CD8-positive, alpha-beta memory T cell (primary cell): ENCODE measurements around the gene CA5A. TPM values are rescaled to one million over a fixed set of nuclear protein-coding genes. Genes with fewer than 3 reads are reported as not detected.
A peak's percentile ranks its signal among the peaks of the same experiment; 100 is the strongest.

Experiments
- CTCF ChIA-PET: fragments of 350-600 bp; sonication (Branson Sonifier 250); formaldehyde crosslinking; loops from one replicate; lab custom pipeline; 2021; ENCODE audit warnings: antibody characterized with exemption; lab: Charles Lee
- POLR2A ChIA-PET: fragments of 350-600 bp; sonication (Branson Sonifier 250); formaldehyde crosslinking; loops from one replicate; lab custom pipeline; 2021; ENCODE audit warnings: antibody characterized with exemption; lab: Charles Lee
- DNase-seq, 5 donors: peaks; one replicate each; pipeline versions ENCODE4 v3.0.0 to v3.0.0-alpha.2; 2020 to 2022; ENCODE audit warnings: mixed read lengths in 1 of 5
- H3K27ac ChIP-seq: one replicate; pipeline ENCODE4 v1.7.0; 2013; ENCODE audit warnings: low read depth, mild to moderate bottlenecking, low read length, moderate library complexity
- H3K27me3 ChIP-seq: 2 replicates; pipeline ENCODE4 v1.7.0; 2013; ENCODE audit warnings: low read length, mild to moderate bottlenecking; ENCODE audit not compliant: insufficient read depth, poor library complexity, severe bottlenecking
- H3K36me3 ChIP-seq: 2 replicates; pipeline ENCODE4 v1.7.0; 2013; ENCODE audit warnings: mild to moderate bottlenecking, low read length, moderate library complexity; ENCODE audit not compliant: insufficient read depth
- H3K4me1 ChIP-seq: 2 replicates; pipeline ENCODE4 v1.7.0; 2013; ENCODE audit warnings: mild to moderate bottlenecking, low read length, moderate library complexity; ENCODE audit not compliant: insufficient read depth
- H3K4me3 ChIP-seq: 2 replicates; pipeline ENCODE4 v1.7.0; 2013; ENCODE audit warnings: mild to moderate bottlenecking, low read length
- H3K9me3 ChIP-seq: 2 replicates; pipeline ENCODE4 v1.7.0; 2013; ENCODE audit warnings: mild to moderate bottlenecking, low read length
- H3K27ac Mint-ChIP-seq, 8 donors: one replicate each; pipeline ENCODE4 v1.8.0; 2020 to 2021; ENCODE audit warnings: mixed read lengths in 8 of 8, mild to moderate bottlenecking in 6 of 8, inconsistent platforms in 3 of 8, moderate library complexity in 3 of 8
- H3K27me3 Mint-ChIP-seq, 2 donors: one replicate each; pipeline ENCODE4 v1.8.0; 2020 to 2021; ENCODE audit warnings: mixed read lengths in 2 of 2, mild to moderate bottlenecking in 1 of 2, moderate library complexity in 1 of 2
- H3K36me3 Mint-ChIP-seq, 3 donors: one replicate each; pipeline ENCODE4 v1.8.0; 2020 to 2021; ENCODE audit warnings: mixed read lengths in 3 of 3, inconsistent platforms in 1 of 3, mild to moderate bottlenecking in 1 of 3
- H3K4me1 Mint-ChIP-seq, 3 donors: one replicate each; pipeline ENCODE4 v1.8.0; 2020 to 2021; ENCODE audit warnings: mixed read lengths in 3 of 3, inconsistent platforms in 1 of 3, mild to moderate bottlenecking in 1 of 3
- H3K4me3 Mint-ChIP-seq, 7 donors: one replicate each; pipeline ENCODE4 v1.8.0; 2020 to 2021; ENCODE audit warnings: mixed read lengths in 7 of 7, mild to moderate bottlenecking in 6 of 7, moderate library complexity in 4 of 7, inconsistent platforms in 2 of 7
- H3K9me3 Mint-ChIP-seq, 5 donors: one replicate each; pipeline ENCODE4 v1.8.0; 2020 to 2022; ENCODE audit warnings: mixed read lengths in 5 of 5, mild to moderate bottlenecking in 3 of 5, moderate library complexity in 2 of 5, inconsistent platforms in 1 of 5
- polyA plus RNA-seq: library from polyadenylated mRNA; unstranded; fragments of 300-500 nt; fragmentation: Illumina TruSeq; gene quantifications from one replicate; pipeline ENCODE4 v1.2.3, GENCODE V29; 2021
- total RNA-seq, 2 experiments: library from RNA; stranded (reverse); gene quantifications; one replicate each; pipeline ENCODE4 v1.2.3, GENCODE V29; 2021

Gene CA5A
- total and polyA plus RNA-seq, 3 experiments from 2014 or later: not detected

GRCh38 chr16:87960296-87960695 lies 24.0 kb upstream of the CA5A start:
- Histone ChIP-seq H3K4me3 (no peak overlapping the region), H3K27ac (no peak overlapping the region), H3K9me3 (no peaks in the 10 kb centered on the region), H3K27me3 (no peaks in the 10 kb centered on the region), H3K4me1 (peaks cover 66% of the 10 kb centered on the region), H3K36me3 (no peaks in the 10 kb centered on the region)
- ChIA-PET CTCF (no interaction called here), POLR2A (no interaction called here)
- Mint-ChIP-seq H3K27me3 (no peaks in the 10 kb centered on the region), H3K27ac (peak overlapping the region in 4 of 8 donors; percentile 69 to 87 (median 76)), H3K9me3 (no peaks in the 10 kb centered on the region), H3K36me3 (peaks cover 0 to 57% (median 2%) of the 10 kb centered on the region in 3 donors), H3K4me3 (no peak overlapping the region), H3K4me1 (peaks cover 67 to 95% (median 77%) of the 10 kb centered on the region in 3 donors)
- DNase-seq: no peak

- Mint-ChIP-seq H3K9me3 (no peaks in the 10 kb centered on the region), H3K4me3 (peak overlapping the region in 1 of 7 donors; percentile 39), H3K4me1 (peaks cover 63 to 95% (median 76%) of the 10 kb centered on the region in 3 donors), H3K27ac (peak overlapping the region in 7 of 8 donors; percentile 29 to 83 (median 64)), H3K27me3 (no peaks in the 10 kb centered on the region), H3K36me3 (peaks cover 0 to 61% (median 2%) of the 10 kb centered on the region in 3 donors)
- no peaks in the 10 kb centered on the region for H3K27me3 ChIP-seq
- H3K36me3 ChIP-seq: no peaks in the 10 kb centered on the region
- H3K27ac ChIP-seq: no peak overlapping the region
- peaks cover 70% of the 10 kb centered on the region for H3K4me1 ChIP-seq
- CTCF ChIA-PET: no interaction called here
- POLR2A ChIA-PET: no interaction called here
- no peak overlapping the region for H3K4me3 ChIP-seq
- no peak for DNase-seq
- H3K9me3 ChIP-seq: no peaks in the 10 kb centered on the region
Measured at GRCh38 chr16:87959391-87959990, 23.2 kb upstream of the CA5A start.

- POLR2A ChIA-PET: no interaction called here
- Mint-ChIP-seq H3K27me3 (no peaks in the 10 kb centered on the region), H3K27ac (no peak overlapping the region)
Measured at GRCh38 chr16:87958632-87959031, 22.3 kb upstream of the CA5A start.

GRCh38 chr16:87957296-87958094 lies 21.2 kb upstream of the CA5A start:
- Histone ChIP-seq H3K27me3 (no peaks in the 10 kb centered on the region), H3K4me3 (no peak overlapping the region), H3K4me1 (peaks cover 65% of the 10 kb centered on the region), H3K36me3 (no peaks in the 10 kb centered on the region), H3K9me3 (no peaks in the 10 kb centered on the region), H3K27ac (peak overlapping the region; percentile 53)
- DNase-seq: no peak
- Mint-ChIP-seq H3K9me3 (no peaks in the 10 kb centered on the region), H3K27ac (peak overlapping the region; percentile 56 to 97 (median 92)), H3K4me1 (peaks cover 58 to 94% (median 76%) of the 10 kb centered on the region in 3 donors), H3K27me3 (no peaks in the 10 kb centered on the region), H3K36me3 (peaks cover 0 to 74% (median 8%) of the 10 kb centered on the region in 3 donors), H3K4me3 (peak overlapping the region in 6 of 7 donors; percentile 46 to 79 (median 69))
- ChIA-PET POLR2A (no interaction called here), CTCF (no interaction called here)

More at GRCh38 chr16:87958632-87959031, 22.3 kb upstream of the CA5A start:
- peaks cover 0 to 68% (median 7%) of the 10 kb centered on the region in 3 donors for H3K36me3 Mint-ChIP-seq
- no peaks in the 10 kb centered on the region for H3K9me3 ChIP-seq
- H3K36me3 ChIP-seq: no peaks in the 10 kb centered on the region
- no peaks in the 10 kb centered on the region for H3K9me3 Mint-ChIP-seq
- no peaks in the 10 kb centered on the region for H3K27me3 ChIP-seq
- H3K4me1 Mint-ChIP-seq: peaks cover 62 to 95% (median 77%) of the 10 kb centered on the region in 3 donors
- no peak overlapping the region for H3K4me3 ChIP-seq
- H3K4me1 ChIP-seq: peaks cover 65% of the 10 kb centered on the region
- no peak overlapping the region for H3K27ac ChIP-seq
- CTCF ChIA-PET: no interaction called here
- no peak for DNase-seq
- no peak overlapping the region for H3K4me3 Mint-ChIP-seq

- Mint-ChIP-seq H3K4me1 (peaks cover 63 to 97% (median 79%) of the 10 kb centered on the region in 3 donors), H3K36me3 (peaks cover 0 to 78% (median 8%) of the 10 kb centered on the region in 3 donors), H3K9me3 (no peaks in the 10 kb centered on the region), H3K4me3 (peak overlapping the region; percentile 61 to 79 (median 69)), H3K27ac (peak overlapping the region; percentile 85 to 97 (median 92)), H3K27me3 (no peaks in the 10 kb centered on the region)
- no peaks in the 10 kb centered on the region for H3K36me3 ChIP-seq
- DNase-seq: peak; percentile 53 to 86 (median 79)
- H3K9me3 ChIP-seq: no peaks in the 10 kb centered on the region
- H3K4me3 ChIP-seq: peak overlapping the region; percentile 43
- H3K4me1 ChIP-seq: peaks cover 71% of the 10 kb centered on the region
- H3K27me3 ChIP-seq: no peaks in the 10 kb centered on the region
- peak overlapping the region; percentile 53 for H3K27ac ChIP-seq
- CTCF ChIA-PET: no interaction called here
- POLR2A ChIA-PET: no interaction called here
Measured at GRCh38 chr16:87956365-87957231, 20.3 kb upstream of the CA5A start.

- Histone ChIP-seq H3K4me1 (peaks cover 71% of the 10 kb centered on the region), H3K4me3 (no peak overlapping the region), H3K27me3 (no peaks in the 10 kb centered on the region), H3K36me3 (no peaks in the 10 kb centered on the region), H3K9me3 (no peaks in the 10 kb centered on the region), H3K27ac (peak overlapping the region; percentile 53)
- peaks cover 0 to 73% (median 8%) of the 10 kb centered on the region in 3 donors for H3K36me3 Mint-ChIP-seq
- POLR2A ChIA-PET: no interaction called here
- CTCF ChIA-PET: no interaction called here
- DNase-seq: no peak
- no peaks in the 10 kb centered on the region for H3K9me3 Mint-ChIP-seq
- peaks cover 0 to under 1% of the 10 kb centered on the region in 2 donors for H3K27me3 Mint-ChIP-seq
- H3K4me3 Mint-ChIP-seq: peak overlapping the region; percentile 61 to 79 (median 69)
- H3K4me1 Mint-ChIP-seq: peaks cover 61 to 92% (median 74%) of the 10 kb centered on the region in 3 donors
- peak overlapping the region; percentile 85 to 97 (median 92) for H3K27ac Mint-ChIP-seq
Measured at GRCh38 chr16:87956098-87956364, 19.7 kb upstream of the CA5A start.

- Histone ChIP-seq H3K27ac (peak overlapping the region; percentile 53), H3K36me3 (no peaks in the 10 kb centered on the region), H3K4me3 (no peak overlapping the region), H3K4me1 (peaks cover 71% of the 10 kb centered on the region), H3K9me3 (no peaks in the 10 kb centered on the region), H3K27me3 (no peaks in the 10 kb centered on the region)
- no peaks in the 10 kb centered on the region for H3K9me3 Mint-ChIP-seq
- H3K4me3 Mint-ChIP-seq: peak overlapping the region in 6 of 7 donors; percentile 21 to 83 (median 66)
- ChIA-PET POLR2A (no interaction called here), CTCF (no interaction called here)
- H3K36me3 Mint-ChIP-seq: peaks cover 0 to 70% (median 8%) of the 10 kb centered on the region in 3 donors
- H3K27ac Mint-ChIP-seq: peak overlapping the region; percentile 85 to 97 (median 92)
- DNase-seq: no peak
- peaks cover 0 to 2% of the 10 kb centered on the region in 2 donors for H3K27me3 Mint-ChIP-seq
- H3K4me1 Mint-ChIP-seq: peaks cover 66 to 92% (median 68%) of the 10 kb centered on the region in 3 donors
Measured at GRCh38 chr16:87955302-87956097, 19.2 kb upstream of the CA5A start.
